ENCODE measurements around the gene VSTM2A.

The VSTM2A gene

GRCh38 chr7:54560198-54560597, 18.0 kb downstream of the VSTM2A start:
- DNase-seq: no peak
- CTCF ChIA-PET: no interaction called here
- H3K27me3 ChIP-seq (replicated peaks in 2 of 5; ENCODE audit: control insufficient read depth in 4 of 5, insufficient read depth in 5 of 5, low read length in 4 of 5): no peaks in the 10 kb centered on the region
- POLR2A ChIA-PET: no interaction called here
- H3K27ac ChIP-seq (ENCODE audit: insufficient read depth in 1 of 2, low read depth in 1 of 2, low read length in 2 of 2, poor library complexity in 1 of 2, severe bottlenecking in 2 of 2): no peak overlapping the region
- H3K4me3 ChIP-seq (ENCODE audit: control insufficient read depth in 1 of 7, extremely low read depth in 1 of 7, insufficient read depth in 4 of 7, low read depth in 2 of 7, low read length in 6 of 7): no peak overlapping the region
- no peaks in the 10 kb centered on the region for H3K36me3 ChIP-seq (ENCODE audit: control insufficient read depth in 4 of 4, insufficient read depth in 4 of 4, low read length in 3 of 4)
- H3K4me1 ChIP-seq (ENCODE audit: control extremely low read depth in 1 of 4, control insufficient read depth in 4 of 4, insufficient read depth in 4 of 4, low read length in 3 of 4): no peaks in the 10 kb centered on the region
- no CpG with 5 or more reads among the region's 2 CpGs for WGBS (ENCODE audit: insufficient coverage)
- no peaks in the 10 kb centered on the region for H3K9me3 ChIP-seq (ENCODE audit: control extremely low read depth in 1 of 5, control insufficient read depth in 4 of 5, insufficient read depth in 2 of 5, low read depth in 1 of 5, low read length in 4 of 5)

- no peak overlapping the region for H3K27ac ChIP-seq (ENCODE audit: insufficient read depth in 1 of 2, low read depth in 1 of 2, low read length in 2 of 2, poor library complexity in 1 of 2, severe bottlenecking in 2 of 2)
- ChIA-PET CTCF (no interaction called here), POLR2A (no interaction called here)
- no peaks in the 10 kb centered on the region for H3K36me3 ChIP-seq (ENCODE audit: control insufficient read depth in 4 of 4, insufficient read depth in 4 of 4, low read length in 3 of 4)
- no peaks in the 10 kb centered on the region for H3K4me1 ChIP-seq (ENCODE audit: control extremely low read depth in 1 of 4, control insufficient read depth in 4 of 4, insufficient read depth in 4 of 4, low read length in 3 of 4)
- no peak overlapping the region for H3K4me3 ChIP-seq (ENCODE audit: control insufficient read depth in 1 of 7, extremely low read depth in 1 of 7, insufficient read depth in 4 of 7, low read depth in 2 of 7, low read length in 6 of 7)
- H3K27me3 ChIP-seq (replicated peaks in 2 of 5; ENCODE audit: control insufficient read depth in 4 of 5, insufficient read depth in 5 of 5, low read length in 4 of 5): no peaks in the 10 kb centered on the region
- WGBS (ENCODE audit: insufficient coverage): no CpG with 5 or more reads among the region's 2 CpGs
- no peaks in the 10 kb centered on the region for H3K9me3 ChIP-seq (ENCODE audit: control extremely low read depth in 1 of 5, control insufficient read depth in 4 of 5, insufficient read depth in 2 of 5, low read depth in 1 of 5, low read length in 4 of 5)
- DNase-seq: no peak
Measured at GRCh38 chr7:54560723-54561122, 18.5 kb downstream of the VSTM2A start.

GRCh38 chr7:54563329-54563916, 21.2 kb downstream of the VSTM2A start:
- no peak overlapping the region for H3K27ac ChIP-seq (ENCODE audit: insufficient read depth in 1 of 2, low read depth in 1 of 2, low read length in 2 of 2, poor library complexity in 1 of 2, severe bottlenecking in 2 of 2)
- H3K9me3 ChIP-seq (ENCODE audit: control extremely low read depth in 1 of 5, control insufficient read depth in 4 of 5, insufficient read depth in 2 of 5, low read depth in 1 of 5, low read length in 4 of 5): no peaks in the 10 kb centered on the region
- DNase-seq: no peak
- no peaks in the 10 kb centered on the region for H3K27me3 ChIP-seq (replicated peaks in 2 of 5; ENCODE audit: control insufficient read depth in 4 of 5, insufficient read depth in 5 of 5, low read length in 4 of 5)
- H3K36me3 ChIP-seq (ENCODE audit: control insufficient read depth in 4 of 4, insufficient read depth in 4 of 4, low read length in 3 of 4): no peaks in the 10 kb centered on the region
- no peak overlapping the region for H3K4me3 ChIP-seq (ENCODE audit: control insufficient read depth in 1 of 7, extremely low read depth in 1 of 7, insufficient read depth in 4 of 7, low read depth in 2 of 7, low read length in 6 of 7)
- ChIA-PET CTCF (no interaction called here), POLR2A (no interaction called here)
- H3K4me1 ChIP-seq (ENCODE audit: control extremely low read depth in 1 of 4, control insufficient read depth in 4 of 4, insufficient read depth in 4 of 4, low read length in 3 of 4): no peaks in the 10 kb centered on the region
- WGBS (ENCODE audit: insufficient coverage): 91% methylated on average over 3 of the region's 5 CpGs

GRCh38 chr7:54565432-54565831, 23.3 kb downstream of the VSTM2A start:
- WGBS (ENCODE audit: insufficient coverage): 94% methylated on average over 6 of the region's 7 CpGs
- Histone ChIP-seq H3K9me3 (ENCODE audit: control extremely low read depth in 1 of 5, control insufficient read depth in 4 of 5, insufficient read depth in 2 of 5, low read depth in 1 of 5, low read length in 4 of 5) (no peaks in the 10 kb centered on the region), H3K27ac (ENCODE audit: insufficient read depth in 1 of 2, low read depth in 1 of 2, low read length in 2 of 2, poor library complexity in 1 of 2, severe bottlenecking in 2 of 2) (no peak overlapping the region), H3K4me3 (ENCODE audit: control insufficient read depth in 1 of 7, extremely low read depth in 1 of 7, insufficient read depth in 4 of 7, low read depth in 2 of 7, low read length in 6 of 7) (no peak overlapping the region), H3K27me3 (replicated peaks in 2 of 5; ENCODE audit: control insufficient read depth in 4 of 5, insufficient read depth in 5 of 5, low read length in 4 of 5) (no peaks in the 10 kb centered on the region), H3K4me1 (ENCODE audit: control extremely low read depth in 1 of 4, control insufficient read depth in 4 of 4, insufficient read depth in 4 of 4, low read length in 3 of 4) (no peaks in the 10 kb centered on the region), H3K36me3 (ENCODE audit: control insufficient read depth in 4 of 4, insufficient read depth in 4 of 4, low read length in 3 of 4) (no peaks in the 10 kb centered on the region)
- POLR2A ChIA-PET: no interaction called here
- DNase-seq: no peak
- CTCF ChIA-PET: no interaction called here

- no peak for DNase-seq
- Histone ChIP-seq H3K27ac (ENCODE audit: insufficient read depth in 1 of 2, low read depth in 1 of 2, low read length in 2 of 2, poor library complexity in 1 of 2, severe bottlenecking in 2 of 2) (no peak overlapping the region), H3K4me3 (ENCODE audit: control insufficient read depth in 1 of 7, extremely low read depth in 1 of 7, insufficient read depth in 4 of 7, low read depth in 2 of 7, low read length in 6 of 7) (no peak overlapping the region), H3K9me3 (ENCODE audit: control extremely low read depth in 1 of 5, control insufficient read depth in 4 of 5, insufficient read depth in 2 of 5, low read depth in 1 of 5, low read length in 4 of 5) (no peaks in the 10 kb centered on the region), H3K27me3 (replicated peaks in 2 of 5; ENCODE audit: control insufficient read depth in 4 of 5, insufficient read depth in 5 of 5, low read length in 4 of 5) (no peaks in the 10 kb centered on the region), H3K4me1 (ENCODE audit: control extremely low read depth in 1 of 4, control insufficient read depth in 4 of 4, insufficient read depth in 4 of 4, low read length in 3 of 4) (no peaks in the 10 kb centered on the region), H3K36me3 (ENCODE audit: control insufficient read depth in 4 of 4, insufficient read depth in 4 of 4, low read length in 3 of 4) (no peaks in the 10 kb centered on the region)
- CTCF ChIA-PET: no interaction called here
- POLR2A ChIA-PET: no interaction called here
- WGBS (ENCODE audit: insufficient coverage): no CpG with 5 or more reads among the region's 2 CpGs
Measured at GRCh38 chr7:54581511-54581910, 39.3 kb downstream of the VSTM2A start.

GRCh38 chr7:54591404-54592386, 49.5 kb downstream of the VSTM2A start:
- no peak overlapping the region for H3K4me3 ChIP-seq (ENCODE audit: control insufficient read depth in 1 of 7, extremely low read depth in 1 of 7, insufficient read depth in 4 of 7, low read depth in 2 of 7, low read length in 6 of 7)
- POLR2A ChIA-PET: interaction anchor here (0.6 kb wide), 1 partner anchor 93 kb away, joined by 3 read pairs; no protein-coding TSS in a partner anchor
- no peaks in the 10 kb centered on the region for H3K36me3 ChIP-seq (ENCODE audit: control insufficient read depth in 4 of 4, insufficient read depth in 4 of 4, low read length in 3 of 4)
- H3K4me1 ChIP-seq (ENCODE audit: control extremely low read depth in 1 of 4, control insufficient read depth in 4 of 4, insufficient read depth in 4 of 4, low read length in 3 of 4): no peaks in the 10 kb centered on the region
- 83% methylated on average over 6 of the region's 15 CpGs for WGBS (ENCODE audit: insufficient coverage)
- CTCF ChIA-PET: no interaction called here
- no peaks in the 10 kb centered on the region for H3K9me3 ChIP-seq (ENCODE audit: control extremely low read depth in 1 of 5, control insufficient read depth in 4 of 5, insufficient read depth in 2 of 5, low read depth in 1 of 5, low read length in 4 of 5)
- no peaks in the 10 kb centered on the region for H3K27me3 ChIP-seq (replicated peaks in 2 of 5; ENCODE audit: control insufficient read depth in 4 of 5, insufficient read depth in 5 of 5, low read length in 4 of 5)
- H3K27ac ChIP-seq (ENCODE audit: insufficient read depth in 1 of 2, low read depth in 1 of 2, low read length in 2 of 2, poor library complexity in 1 of 2, severe bottlenecking in 2 of 2): no peak overlapping the region
- no peak for DNase-seq

- no peaks in the 10 kb centered on the region for H3K4me1 ChIP-seq (ENCODE audit: control extremely low read depth in 1 of 4, control insufficient read depth in 4 of 4, insufficient read depth in 4 of 4, low read length in 3 of 4)
- no peak overlapping the region for H3K27ac ChIP-seq (ENCODE audit: insufficient read depth in 1 of 2, low read depth in 1 of 2, low read length in 2 of 2, poor library complexity in 1 of 2, severe bottlenecking in 2 of 2)
- no peaks in the 10 kb centered on the region for H3K27me3 ChIP-seq (replicated peaks in 2 of 5; ENCODE audit: control insufficient read depth in 4 of 5, insufficient read depth in 5 of 5, low read length in 4 of 5)
- no peak overlapping the region for H3K4me3 ChIP-seq (ENCODE audit: control insufficient read depth in 1 of 7, extremely low read depth in 1 of 7, insufficient read depth in 4 of 7, low read depth in 2 of 7, low read length in 6 of 7)
- no peak for DNase-seq
- no CpG with 5 or more reads among the region's 2 CpGs for WGBS (ENCODE audit: insufficient coverage)
- no peaks in the 10 kb centered on the region for H3K36me3 ChIP-seq (ENCODE audit: control insufficient read depth in 4 of 4, insufficient read depth in 4 of 4, low read length in 3 of 4)
- no peaks in the 10 kb centered on the region for H3K9me3 ChIP-seq (ENCODE audit: control extremely low read depth in 1 of 5, control insufficient read depth in 4 of 5, insufficient read depth in 2 of 5, low read depth in 1 of 5, low read length in 4 of 5)
- CTCF ChIA-PET: no interaction called here
- POLR2A ChIA-PET: no interaction called here
Measured at GRCh38 chr7:54596747-54597146, 54.6 kb downstream of the VSTM2A start.

All from common myeloid progenitor, CD34-positive (primary cell).